Measurements from ENCODE around the gene CCDC187.

CCDC187 gene

GRCh38 chr9:136204838-136205706 is 98.8 kb downstream of the CCDC187 start, which contains the start of gene LHX3:
TSS of gene LHX3 (minus strand) at chr9:136205128. CDS start at chr9:136205012, 116 bp downstream.
- no peak for DNase-seq (ENCODE audit: low read depth)

GRCh38 chr9:136204145-136204805 is 99.6 kb downstream of the CCDC187 start:
- no peak for DNase-seq (ENCODE audit: low read depth)

GRCh38 chr9:136203408-136204144 is 100.3 kb downstream of the CCDC187 start:
- DNase-seq (ENCODE audit: low read depth): no peak

- DNase-seq (ENCODE audit: low read depth): no peak
Measured at GRCh38 chr9:136202454-136203407, 101.2 kb downstream of the CCDC187 start.

- no peak for DNase-seq (ENCODE audit: low read depth)
Measured at GRCh38 chr9:136201609-136202453, 102.1 kb downstream of the CCDC187 start.

- no peak for DNase-seq (ENCODE audit: low read depth)
Measured at GRCh38 chr9:136201174-136201573, 102.7 kb downstream of the CCDC187 start.

GRCh38 chr9:136200424-136200823 is 103.5 kb downstream of the CCDC187 start:
- no peak for DNase-seq (ENCODE audit: low read depth)
